Gastroesophageal sphincter (tissue), 3 donors: ENCODE measurements around the gene TRIO.

Source experiments
- CTCF ChIP-seq, 4 experiments: fragments of 200-600 bp in 2 of 4; fragments of 450-650 bp in 2 of 4; sonication (generic) in 1 of 4; IDR thresholded peaks; one replicate each; pipeline ENCODE4 v1.5.1; 2017 to 2019; ENCODE audit warnings: antibody characterized with exemption in 4 of 4, mild to moderate bottlenecking in 2 of 4, moderate library complexity in 2 of 4
- POLR2A ChIP-seq, 2 donors: fragments of 450-650 bp; IDR thresholded peaks; one replicate each; pipeline ENCODE4 v1.6.1; 2017; ENCODE audit warnings: antibody characterized with exemption in 2 of 2, mild to moderate bottlenecking in 2 of 2, moderate library complexity in 1 of 2

DNA sequence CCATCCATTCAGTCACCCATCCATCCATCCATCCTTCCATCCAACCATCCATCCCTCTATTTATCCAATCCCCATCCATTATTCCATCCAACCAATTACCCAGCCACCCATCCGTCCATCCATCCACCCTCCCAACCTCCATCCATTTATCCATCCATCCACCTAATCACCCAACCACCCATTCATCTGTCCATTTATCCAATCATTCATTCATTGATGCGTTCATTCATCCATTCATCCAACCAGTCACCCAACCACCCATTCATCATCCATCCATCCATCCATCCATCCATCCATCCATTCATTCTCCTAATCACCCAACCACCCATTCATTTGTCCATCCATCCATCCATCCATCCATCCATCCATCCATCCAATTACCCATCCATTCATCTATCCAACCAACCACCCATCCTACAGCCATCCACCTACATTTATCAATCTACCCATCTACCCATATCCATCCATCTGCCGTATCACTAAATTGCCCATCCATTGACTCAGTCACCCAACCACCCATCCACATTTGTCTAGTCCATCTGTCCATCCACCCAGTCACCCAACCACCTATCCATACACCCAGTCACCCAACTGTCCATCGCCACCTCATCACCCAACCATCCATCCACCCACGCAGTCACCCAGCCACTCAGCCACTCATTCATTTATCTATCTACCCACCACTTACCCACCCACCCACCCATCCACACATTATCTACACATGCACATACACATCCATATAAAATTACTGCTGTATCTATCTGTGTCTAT, 165.4 kb downstream of the TRIO start:
- no peak for TF ChIP-seq CTCF (IDR thresholded peaks at IDR 0.05)
- TF ChIP-seq POLR2A (IDR thresholded peaks at IDR 0.05), result no peak
